GM12878 (cell line): ENCODE measurements around the gene CCNY. TPM values are rescaled to one million over a fixed set of nuclear protein-coding genes. Genes with fewer than 3 reads are reported as not detected.
A peak's percentile ranks its signal among the peaks of the same experiment; 100 is the strongest.

ENCODE experiments used
- BACH1 ChIP-seq: fragments of 450-650 bp; IDR thresholded peaks from 2 replicates; pipeline ENCODE4 v1.6.1; 2017; ENCODE audit warnings: mild to moderate bottlenecking, borderline replicate concordance
- CBX3 ChIP-seq: fragments of 200-600 bp; sonication (generic); IDR thresholded peaks from 2 replicates; pipeline ENCODE4 v1.6.1; 2016; ENCODE audit warnings: low read depth, borderline replicate concordance
- CBX5 ChIP-seq: sonication (generic); IDR thresholded peaks from 2 replicates; pipeline ENCODE4 v1.6.1; 2016; ENCODE audit warnings: low read depth, moderate library complexity, mild to moderate bottlenecking, inconsistent platforms
- CHD1 ChIP-seq: IDR thresholded peaks from 2 replicates; pipeline ENCODE4 v1.6.1; 2012; ENCODE audit warnings: low read depth, low read length, improper control_type of control experiment
- IRF4 ChIP-seq: IDR thresholded peaks from 2 replicates; pipeline ENCODE4 v1.6.1; 2011; ENCODE audit warnings: low read depth, low read length
- KLF5 ChIP-seq: fragments of 450-650 bp; IDR thresholded peaks from 2 replicates; pipeline ENCODE4 v1.6.1; 2014; ENCODE audit warnings: mild to moderate bottlenecking; ENCODE audit not compliant: partially characterized antibody
- MXI1 ChIP-seq: fragments of 150-350 bp; IDR thresholded peaks from 2 replicates; pipeline ENCODE4 v1.6.1; 2011; ENCODE audit warnings: low read depth, mild to moderate bottlenecking, inconsistent platforms, low read length, improper control_type of control experiment
- SRF ChIP-seq, 2 experiments: IDR thresholded peaks; 2 replicates each; pipeline ENCODE4 v1.6.1; 2011; ENCODE audit warnings: low read depth in 2 of 2, low read length in 2 of 2, mild to moderate bottlenecking in 1 of 2, moderate library complexity in 1 of 2
- polyA plus RNA-seq, 11 experiments: library from polyadenylated mRNA; depleted of rRNA in 4 of 11; unstranded in 6 of 11; stranded (reverse) in 5 of 11; fragments of >200 nt; fragmentation: Nextera tagmentation in 4 of 11; fragmentation: Illumina TruSeq in 1 of 11; extraction: Ambion mirVana in 4 of 11; extraction: Trizol in 1 of 11; gene quantifications; 1 replicate in 1 of 11; 2 replicates in 10 of 11; pipeline versions ENCODE4 v1.2.1 to v1.2.3, GENCODE V29; 2011 to 2016; ENCODE audit warnings: inconsistent platforms in 2 of 11, missing spikeins in 2 of 11, low read depth in 1 of 11
- total RNA-seq, 4 experiments: library from RNA; depleted of rRNA in 3 of 4; stranded (reverse); fragments of >200 nt in 3 of 4; fragmentation: Illumina TruSeq in 1 of 4; extraction: Trizol in 1 of 4; gene quantifications; 2 replicates each; pipeline versions ENCODE4 v1.2.1 to v1.2.3, GENCODE V29; 2013 to 2021
- TF ChIP-seq, protein P1 (sequence below): IDR thresholded peaks from 2 replicates; pipeline ENCODE4 v1.6.1; 2011; ENCODE audit warnings: low read depth, low read length, improper control_type of control experiment, borderline replicate concordance
- TF ChIP-seq, protein P2 (sequence below): fragments of 450-650 bp; IDR thresholded peaks from 2 replicates; pipeline ENCODE4 v1.6.1; 2016; ENCODE audit warnings: mild to moderate bottlenecking
- TF ChIP-seq, protein P3 (sequence below): fragments of 450-650 bp; IDR thresholded peaks from 2 replicates; pipeline ENCODE4 v1.6.1; 2017; ENCODE audit warnings: mild to moderate bottlenecking, moderate library complexity

CCNY gene
- total and polyA plus RNA-seq, 10 of the 15 experiments (the other 5 are each of a cell fraction or from before 2014, with no cell fraction given), result 3.6 to 50.0 (median 26.1) TPM

DNA sequence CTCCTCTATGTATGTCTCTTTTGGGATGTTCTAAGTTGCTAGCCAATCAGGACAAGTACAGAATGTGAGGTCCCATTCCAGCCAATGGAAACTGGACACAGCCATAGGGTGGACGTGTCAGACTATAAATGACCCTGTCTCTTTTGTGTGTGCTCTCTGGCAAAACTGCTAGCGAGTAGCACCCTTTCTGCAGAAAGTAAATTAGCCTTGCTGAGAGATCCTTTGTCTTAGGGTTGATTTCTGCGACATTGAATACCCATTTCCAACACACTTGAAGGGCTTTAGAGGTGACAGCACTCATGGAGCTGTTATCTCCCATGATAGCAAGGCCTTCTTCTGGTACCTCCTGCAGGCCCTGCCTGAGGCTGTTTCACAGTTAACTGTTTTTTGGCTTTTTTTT lies 107.5 kb downstream of the CCNY start (continued):
- TF ChIP-seq, protein P1, sequence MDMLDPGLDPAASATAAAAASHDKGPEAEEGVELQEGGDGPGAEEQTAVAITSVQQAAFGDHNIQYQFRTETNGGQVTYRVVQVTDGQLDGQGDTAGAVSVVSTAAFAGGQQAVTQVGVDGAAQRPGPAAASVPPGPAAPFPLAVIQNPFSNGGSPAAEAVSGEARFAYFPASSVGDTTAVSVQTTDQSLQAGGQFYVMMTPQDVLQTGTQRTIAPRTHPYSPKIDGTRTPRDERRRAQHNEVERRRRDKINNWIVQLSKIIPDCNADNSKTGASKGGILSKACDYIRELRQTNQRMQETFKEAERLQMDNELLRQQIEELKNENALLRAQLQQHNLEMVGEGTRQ, result no peak
- TF ChIP-seq CBX5 (peak; percentile 100), MXI1 (no peak), BACH1 (no peak), KLF5 (peak; percentile 69), SRF (IDR thresholded peaks at IDR 0.05; ENCODE audit: low read depth in 2 of 2, low read length in 2 of 2) (no peak), CBX3 (0 out of 2 replicates have a peak, but pooled peaks have one; percentile 57), CHD1 (no peak), IRF4 (no peak)
- TF ChIP-seq, protein P2, sequence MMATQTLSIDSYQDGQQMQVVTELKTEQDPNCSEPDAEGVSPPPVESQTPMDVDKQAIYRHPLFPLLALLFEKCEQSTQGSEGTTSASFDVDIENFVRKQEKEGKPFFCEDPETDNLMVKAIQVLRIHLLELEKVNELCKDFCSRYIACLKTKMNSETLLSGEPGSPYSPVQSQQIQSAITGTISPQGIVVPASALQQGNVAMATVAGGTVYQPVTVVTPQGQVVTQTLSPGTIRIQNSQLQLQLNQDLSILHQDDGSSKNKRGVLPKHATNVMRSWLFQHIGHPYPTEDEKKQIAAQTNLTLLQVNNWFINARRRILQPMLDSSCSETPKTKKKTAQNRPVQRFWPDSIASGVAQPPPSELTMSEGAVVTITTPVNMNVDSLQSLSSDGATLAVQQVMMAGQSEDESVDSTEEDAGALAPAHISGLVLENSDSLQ, result no peak
- TF ChIP-seq, protein P3, sequence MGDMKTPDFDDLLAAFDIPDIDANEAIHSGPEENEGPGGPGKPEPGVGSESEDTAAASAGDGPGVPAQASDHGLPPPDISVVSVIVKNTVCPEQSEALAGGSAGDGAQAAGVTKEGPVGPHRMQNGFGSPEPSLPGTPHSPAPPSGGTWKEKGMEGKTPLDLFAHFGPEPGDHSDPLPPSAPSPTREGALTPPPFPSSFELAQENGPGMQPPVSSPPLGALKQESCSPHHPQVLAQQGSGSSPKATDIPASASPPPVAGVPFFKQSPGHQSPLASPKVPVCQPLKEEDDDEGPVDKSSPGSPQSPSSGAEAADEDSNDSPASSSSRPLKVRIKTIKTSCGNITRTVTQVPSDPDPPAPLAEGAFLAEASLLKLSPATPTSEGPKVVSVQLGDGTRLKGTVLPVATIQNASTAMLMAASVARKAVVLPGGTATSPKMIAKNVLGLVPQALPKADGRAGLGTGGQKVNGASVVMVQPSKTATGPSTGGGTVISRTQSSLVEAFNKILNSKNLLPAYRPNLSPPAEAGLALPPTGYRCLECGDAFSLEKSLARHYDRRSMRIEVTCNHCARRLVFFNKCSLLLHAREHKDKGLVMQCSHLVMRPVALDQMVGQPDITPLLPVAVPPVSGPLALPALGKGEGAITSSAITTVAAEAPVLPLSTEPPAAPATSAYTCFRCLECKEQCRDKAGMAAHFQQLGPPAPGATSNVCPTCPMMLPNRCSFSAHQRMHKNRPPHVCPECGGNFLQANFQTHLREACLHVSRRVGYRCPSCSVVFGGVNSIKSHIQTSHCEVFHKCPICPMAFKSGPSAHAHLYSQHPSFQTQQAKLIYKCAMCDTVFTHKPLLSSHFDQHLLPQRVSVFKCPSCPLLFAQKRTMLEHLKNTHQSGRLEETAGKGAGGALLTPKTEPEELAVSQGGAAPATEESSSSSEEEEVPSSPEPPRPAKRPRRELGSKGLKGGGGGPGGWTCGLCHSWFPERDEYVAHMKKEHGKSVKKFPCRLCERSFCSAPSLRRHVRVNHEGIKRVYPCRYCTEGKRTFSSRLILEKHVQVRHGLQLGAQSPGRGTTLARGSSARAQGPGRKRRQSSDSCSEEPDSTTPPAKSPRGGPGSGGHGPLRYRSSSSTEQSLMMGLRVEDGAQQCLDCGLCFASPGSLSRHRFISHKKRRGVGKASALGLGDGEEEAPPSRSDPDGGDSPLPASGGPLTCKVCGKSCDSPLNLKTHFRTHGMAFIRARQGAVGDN, result no peak
- TF ChIP-seq, all 136 proteins: peak for 3
